HepG2 (cell line): ENCODE results near the gene MORN5. TPM values are rescaled to one million over a fixed set of nuclear protein-coding genes. Genes with fewer than 3 reads are reported as not detected.

Source experiments
- HNF4G ChIP-seq, 2 experiments: sonication (generic) in 1 of 2; formaldehyde crosslinking in 1 of 2; IDR thresholded peaks; 2 replicates each; pipeline versions ENCODE4 v1.4.0 to v1.6.1; 2011 to 2020; ENCODE audit warnings: borderline replicate concordance in 2 of 2, low read depth in 2 of 2, mild to moderate bottlenecking in 2 of 2, low read length in 1 of 2, missing genetic modification reagents in 1 of 2, moderate library complexity in 1 of 2
- MAFG ChIP-seq: sonication (generic); formaldehyde crosslinking; IDR thresholded peaks from 2 replicates; pipeline ENCODE4 v1.5.1; 2020; ENCODE audit warnings: mild to moderate bottlenecking, missing genetic modification reagents
- MED1 ChIP-seq: sonication (generic); formaldehyde crosslinking; IDR thresholded peaks from 2 replicates; pipeline ENCODE4 v1.4.0; 2020; ENCODE audit warnings: missing genetic modification reagents
- MTF1 ChIP-seq: sonication (generic); formaldehyde crosslinking; IDR thresholded peaks from 2 replicates; pipeline ENCODE4 v1.5.0; 2020; ENCODE audit warnings: missing genetic modification reagents
- TBP ChIP-seq: sonication (generic); formaldehyde crosslinking; IDR thresholded peaks from 2 replicates; pipeline ENCODE4 v1.5.0; 2020; ENCODE audit warnings: missing genetic modification reagents
- ZNF660 ChIP-seq: sonication (generic); formaldehyde crosslinking; IDR thresholded peaks from 2 replicates; pipeline ENCODE4 v1.5.1; 2020; ENCODE audit warnings: mild to moderate bottlenecking, low read depth, missing genetic modification reagents, borderline replicate concordance
- polyA plus RNA-seq, 8 experiments: library from polyadenylated mRNA; depleted of rRNA in 3 of 8; stranded (reverse) in 7 of 8; unstranded in 1 of 8; fragments of >200 nt; fragmentation: Illumina TruSeq in 4 of 8; extraction: Trizol in 4 of 8; gene quantifications; 2 replicates each; pipeline versions ENCODE4 v1.2.1 to v1.2.3, GENCODE V29; 2011 to 2016; ENCODE audit warnings: low read depth in 4 of 8, missing spikeins in 1 of 8, mixed read lengths in 1 of 8; ENCODE audit not compliant: insufficient read depth in 1 of 8
- total RNA-seq, 5 experiments: library from RNA; depleted of rRNA; stranded (reverse); fragments of >200 nt; fragmentation: Illumina TruSeq; extraction: Trizol; gene quantifications; 2 replicates each; pipeline ENCODE4 v1.2.3, GENCODE V29; 2016; ENCODE audit warnings: low read depth in 1 of 5
- TF ChIP-seq, protein P1 (sequence below): sonication (generic); formaldehyde crosslinking; IDR thresholded peaks from 2 replicates; pipeline ENCODE4 v1.4.0; 2020; ENCODE audit warnings: missing genetic modification reagents, mild to moderate bottlenecking, borderline replicate concordance
- TF ChIP-seq, protein P2 (sequence below): sonication (generic); formaldehyde crosslinking; IDR thresholded peaks from 2 replicates; pipeline ENCODE4 v1.4.0; 2020; ENCODE audit warnings: missing genetic modification reagents, mild to moderate bottlenecking, borderline replicate concordance
- TF ChIP-seq, protein P3 (sequence below): sonication (generic); formaldehyde crosslinking; IDR thresholded peaks from 2 replicates; pipeline ENCODE4 v1.4.0; 2020; ENCODE audit warnings: mild to moderate bottlenecking, missing genetic modification reagents
- TF ChIP-seq, protein P4 (sequence below): sonication (generic); formaldehyde crosslinking; IDR thresholded peaks from 2 replicates; pipeline ENCODE4 v1.4.0; 2020; ENCODE audit warnings: mild to moderate bottlenecking, missing genetic modification reagents, borderline replicate concordance

MORN5 gene
- total and polyA plus RNA-seq, 2 of the 13 experiments (the other 11 are each of a cell fraction or from before 2014, with no cell fraction given): not detected

DNA sequence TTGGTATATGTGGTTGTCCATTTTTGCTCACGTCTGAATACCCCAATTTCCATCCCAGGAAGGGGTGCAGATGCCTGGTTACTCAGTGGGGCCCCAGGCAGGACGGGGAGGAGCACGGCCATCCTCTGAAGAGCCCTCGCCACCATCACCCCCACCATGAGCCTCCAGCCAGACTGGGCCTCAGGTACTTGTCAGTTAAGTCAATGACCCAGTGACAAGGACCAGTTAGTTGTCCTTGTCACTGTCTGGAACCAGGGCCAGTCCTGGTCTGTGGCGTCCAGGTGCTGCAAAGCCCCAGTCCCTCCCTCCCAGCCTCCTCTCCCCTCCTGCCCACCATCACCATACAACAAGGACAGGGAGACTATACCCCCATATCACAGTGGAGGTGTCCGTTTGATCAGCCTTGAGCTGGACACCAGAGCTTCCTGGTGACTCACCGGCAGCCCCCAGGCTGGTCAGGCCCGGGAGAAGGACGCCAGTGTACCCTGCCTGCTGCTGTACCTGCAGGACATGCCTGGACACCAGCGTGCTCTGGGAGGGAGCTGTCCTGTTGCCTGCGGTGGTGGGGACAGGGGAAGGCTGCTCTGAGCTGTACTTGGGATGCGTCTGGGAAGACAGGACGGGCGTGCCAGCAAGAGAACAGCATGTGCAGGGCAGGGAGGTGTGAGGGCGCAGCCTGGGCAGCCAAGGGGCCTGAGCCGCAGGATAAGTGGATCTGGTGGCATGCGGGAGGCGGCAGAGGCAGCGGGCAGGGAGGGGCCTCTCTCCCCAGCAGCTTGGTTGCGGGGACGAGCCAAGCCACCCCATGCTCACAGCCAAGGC is 34.0 kb upstream of the MORN5 start (continued):
- TF ChIP-seq, protein P1, sequence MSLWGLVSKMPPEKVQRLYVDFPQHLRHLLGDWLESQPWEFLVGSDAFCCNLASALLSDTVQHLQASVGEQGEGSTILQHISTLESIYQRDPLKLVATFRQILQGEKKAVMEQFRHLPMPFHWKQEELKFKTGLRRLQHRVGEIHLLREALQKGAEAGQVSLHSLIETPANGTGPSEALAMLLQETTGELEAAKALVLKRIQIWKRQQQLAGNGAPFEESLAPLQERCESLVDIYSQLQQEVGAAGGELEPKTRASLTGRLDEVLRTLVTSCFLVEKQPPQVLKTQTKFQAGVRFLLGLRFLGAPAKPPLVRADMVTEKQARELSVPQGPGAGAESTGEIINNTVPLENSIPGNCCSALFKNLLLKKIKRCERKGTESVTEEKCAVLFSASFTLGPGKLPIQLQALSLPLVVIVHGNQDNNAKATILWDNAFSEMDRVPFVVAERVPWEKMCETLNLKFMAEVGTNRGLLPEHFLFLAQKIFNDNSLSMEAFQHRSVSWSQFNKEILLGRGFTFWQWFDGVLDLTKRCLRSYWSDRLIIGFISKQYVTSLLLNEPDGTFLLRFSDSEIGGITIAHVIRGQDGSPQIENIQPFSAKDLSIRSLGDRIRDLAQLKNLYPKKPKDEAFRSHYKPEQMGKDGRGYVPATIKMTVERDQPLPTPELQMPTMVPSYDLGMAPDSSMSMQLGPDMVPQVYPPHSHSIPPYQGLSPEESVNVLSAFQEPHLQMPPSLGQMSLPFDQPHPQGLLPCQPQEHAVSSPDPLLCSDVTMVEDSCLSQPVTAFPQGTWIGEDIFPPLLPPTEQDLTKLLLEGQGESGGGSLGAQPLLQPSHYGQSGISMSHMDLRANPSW: no peak
- TF ChIP-seq MTF1 (CRISPR knock-in tag) (no peak), MAFG (no peak), MED1 (no peak), ZNF660 (no peak), HNF4G (IDR thresholded peaks at IDR 0.05; ENCODE audit: borderline replicate concordance, low read depth, low read length) (no peak), HNF4G (CRISPR knock-in tag; IDR thresholded peaks at IDR 0.05; ENCODE audit: borderline replicate concordance, low read depth) (no peak), TBP (CRISPR knock-in tag) (no peak)
- TF ChIP-seq, protein P2, sequence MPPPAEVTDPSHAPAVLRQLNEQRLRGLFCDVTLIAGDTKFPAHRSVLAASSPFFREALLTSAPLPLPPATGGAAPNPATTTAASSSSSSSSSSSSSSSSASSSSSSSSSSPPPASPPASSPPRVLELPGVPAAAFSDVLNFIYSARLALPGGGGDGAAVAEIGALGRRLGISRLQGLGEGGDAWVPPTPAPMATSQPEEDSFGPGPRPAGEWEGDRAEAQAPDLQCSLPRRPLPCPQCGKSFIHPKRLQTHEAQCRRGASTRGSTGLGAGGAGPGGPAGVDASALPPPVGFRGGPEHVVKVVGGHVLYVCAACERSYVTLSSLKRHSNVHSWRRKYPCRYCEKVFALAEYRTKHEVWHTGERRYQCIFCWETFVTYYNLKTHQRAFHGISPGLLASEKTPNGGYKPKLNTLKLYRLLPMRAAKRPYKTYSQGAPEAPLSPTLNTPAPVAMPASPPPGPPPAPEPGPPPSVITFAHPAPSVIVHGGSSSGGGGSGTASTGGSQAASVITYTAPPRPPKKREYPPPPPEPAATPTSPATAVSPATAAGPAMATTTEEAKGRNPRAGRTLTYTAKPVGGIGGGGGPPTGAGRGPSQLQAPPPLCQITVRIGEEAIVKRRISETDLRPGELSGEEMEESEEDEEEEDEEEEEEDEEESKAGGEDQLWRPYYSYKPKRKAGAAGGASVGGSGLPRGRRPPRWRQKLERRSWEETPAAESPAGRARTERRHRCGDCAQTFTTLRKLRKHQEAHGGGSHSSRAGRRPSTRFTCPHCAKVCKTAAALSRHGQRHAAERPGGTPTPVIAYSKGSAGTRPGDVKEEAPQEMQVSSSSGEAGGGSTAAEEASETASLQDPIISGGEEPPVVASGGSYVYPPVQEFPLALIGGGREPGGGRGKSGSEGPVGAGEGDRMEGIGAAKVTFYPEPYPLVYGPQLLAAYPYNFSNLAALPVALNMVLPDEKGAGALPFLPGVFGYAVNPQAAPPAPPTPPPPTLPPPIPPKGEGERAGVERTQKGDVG (CRISPR knock-in tag): no peak
- TF ChIP-seq, protein P3, sequence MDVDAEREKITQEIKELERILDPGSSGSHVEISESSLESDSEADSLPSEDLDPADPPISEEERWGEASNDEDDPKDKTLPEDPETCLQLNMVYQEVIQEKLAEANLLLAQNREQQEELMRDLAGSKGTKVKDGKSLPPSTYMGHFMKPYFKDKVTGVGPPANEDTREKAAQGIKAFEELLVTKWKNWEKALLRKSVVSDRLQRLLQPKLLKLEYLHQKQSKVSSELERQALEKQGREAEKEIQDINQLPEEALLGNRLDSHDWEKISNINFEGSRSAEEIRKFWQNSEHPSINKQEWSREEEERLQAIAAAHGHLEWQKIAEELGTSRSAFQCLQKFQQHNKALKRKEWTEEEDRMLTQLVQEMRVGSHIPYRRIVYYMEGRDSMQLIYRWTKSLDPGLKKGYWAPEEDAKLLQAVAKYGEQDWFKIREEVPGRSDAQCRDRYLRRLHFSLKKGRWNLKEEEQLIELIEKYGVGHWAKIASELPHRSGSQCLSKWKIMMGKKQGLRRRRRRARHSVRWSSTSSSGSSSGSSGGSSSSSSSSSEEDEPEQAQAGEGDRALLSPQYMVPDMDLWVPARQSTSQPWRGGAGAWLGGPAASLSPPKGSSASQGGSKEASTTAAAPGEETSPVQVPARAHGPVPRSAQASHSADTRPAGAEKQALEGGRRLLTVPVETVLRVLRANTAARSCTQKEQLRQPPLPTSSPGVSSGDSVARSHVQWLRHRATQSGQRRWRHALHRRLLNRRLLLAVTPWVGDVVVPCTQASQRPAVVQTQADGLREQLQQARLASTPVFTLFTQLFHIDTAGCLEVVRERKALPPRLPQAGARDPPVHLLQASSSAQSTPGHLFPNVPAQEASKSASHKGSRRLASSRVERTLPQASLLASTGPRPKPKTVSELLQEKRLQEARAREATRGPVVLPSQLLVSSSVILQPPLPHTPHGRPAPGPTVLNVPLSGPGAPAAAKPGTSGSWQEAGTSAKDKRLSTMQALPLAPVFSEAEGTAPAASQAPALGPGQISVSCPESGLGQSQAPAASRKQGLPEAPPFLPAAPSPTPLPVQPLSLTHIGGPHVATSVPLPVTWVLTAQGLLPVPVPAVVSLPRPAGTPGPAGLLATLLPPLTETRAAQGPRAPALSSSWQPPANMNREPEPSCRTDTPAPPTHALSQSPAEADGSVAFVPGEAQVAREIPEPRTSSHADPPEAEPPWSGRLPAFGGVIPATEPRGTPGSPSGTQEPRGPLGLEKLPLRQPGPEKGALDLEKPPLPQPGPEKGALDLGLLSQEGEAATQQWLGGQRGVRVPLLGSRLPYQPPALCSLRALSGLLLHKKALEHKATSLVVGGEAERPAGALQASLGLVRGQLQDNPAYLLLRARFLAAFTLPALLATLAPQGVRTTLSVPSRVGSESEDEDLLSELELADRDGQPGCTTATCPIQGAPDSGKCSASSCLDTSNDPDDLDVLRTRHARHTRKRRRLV (CRISPR knock-in tag): no peak
- TF ChIP-seq, protein P4, sequence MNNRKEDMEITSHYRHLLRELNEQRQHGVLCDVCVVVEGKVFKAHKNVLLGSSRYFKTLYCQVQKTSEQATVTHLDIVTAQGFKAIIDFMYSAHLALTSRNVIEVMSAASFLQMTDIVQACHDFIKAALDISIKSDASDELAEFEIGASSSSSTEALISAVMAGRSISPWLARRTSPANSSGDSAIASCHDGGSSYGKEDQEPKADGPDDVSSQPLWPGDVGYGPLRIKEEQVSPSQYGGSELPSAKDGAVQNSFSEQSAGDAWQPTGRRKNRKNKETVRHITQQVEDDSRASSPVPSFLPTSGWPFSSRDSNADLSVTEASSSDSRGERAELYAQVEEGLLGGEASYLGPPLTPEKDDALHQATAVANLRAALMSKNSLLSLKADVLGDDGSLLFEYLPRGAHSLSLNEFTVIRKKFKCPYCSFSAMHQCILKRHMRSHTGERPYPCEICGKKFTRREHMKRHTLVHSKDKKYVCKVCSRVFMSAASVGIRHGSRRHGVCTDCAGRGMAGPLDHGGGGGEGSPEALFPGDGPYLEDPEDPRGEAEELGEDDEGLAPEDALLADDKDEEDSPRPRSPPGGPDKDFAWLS (CRISPR knock-in tag): no peak
